ENCODE data around the gene SERPINB5. TPM values are rescaled to one million over a fixed set of nuclear protein-coding genes. Genes with fewer than 3 reads are reported as not detected.
A peak's percentile ranks its signal among the peaks of the same experiment; 100 is the strongest.

Gene SERPINB5
- total RNA-seq, 1 donor from 2014 or later = not detected

DNA sequence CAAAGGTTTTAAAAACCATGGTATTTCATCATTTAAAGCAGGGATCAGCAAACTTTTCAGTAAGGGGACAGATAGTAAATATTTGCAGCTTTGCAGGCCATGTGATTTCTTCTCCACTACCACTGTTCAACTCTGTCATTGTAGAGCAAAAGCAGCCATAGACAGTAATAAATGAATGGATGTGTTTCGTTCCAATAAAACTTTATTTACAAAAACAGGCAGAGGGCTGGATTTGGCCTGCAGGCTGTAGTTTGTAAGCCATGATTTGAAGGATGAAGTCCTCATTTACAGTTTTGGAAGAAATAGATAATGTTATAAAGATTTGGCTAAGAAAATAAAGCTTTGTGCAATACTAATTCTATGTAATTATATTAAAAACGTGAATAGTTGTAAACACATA is 67.3 kb downstream of the SERPINB5 start:
- no peak overlapping the region for H3K27ac ChIP-seq (ENCODE audit: low read depth, low read length)
- H3K27me3 ChIP-seq (ENCODE audit: control insufficient read depth in 3 of 3, insufficient read depth in 3 of 3, low read length in 3 of 3) = no peaks in the 10 kb centered on the region
- H3K9ac ChIP-seq (ENCODE audit: low read depth in 1 of 3, low read length in 3 of 3) = no peak overlapping the region
- no peaks in the 10 kb centered on the region for H3K9me3 ChIP-seq (ENCODE audit: control insufficient read depth in 3 of 3, low read length in 3 of 3)
- H3K4me1 ChIP-seq (ENCODE audit: control insufficient read depth in 3 of 3, insufficient read depth in 3 of 3, low read length in 3 of 3) = no peaks in the 10 kb centered on the region
- H3K4me3 ChIP-seq (ENCODE audit: low read length in 3 of 3) = no peak overlapping the region
- no peaks in the 10 kb centered on the region for H3K36me3 ChIP-seq (ENCODE audit: control insufficient read depth in 3 of 3, insufficient read depth in 3 of 3, low read length in 3 of 3)

DNA sequence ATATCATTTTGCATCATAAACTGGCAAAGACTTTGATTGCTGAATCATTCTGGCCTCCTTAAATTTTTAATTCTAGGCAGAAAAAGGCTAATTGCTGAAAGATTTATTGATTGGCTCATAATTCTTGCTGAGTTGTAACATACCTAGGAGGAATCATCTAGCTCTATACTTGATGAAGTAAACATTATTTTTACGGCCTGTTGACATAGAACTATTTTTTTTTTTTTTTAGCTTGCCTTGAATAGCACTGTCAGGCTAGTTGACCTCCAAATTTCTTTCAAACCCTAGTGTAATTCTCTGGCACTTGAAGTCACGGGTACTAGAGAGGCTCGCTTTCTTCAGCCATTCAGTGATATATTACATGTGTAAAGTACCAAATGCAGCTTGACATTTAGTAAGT is 68.2 kb downstream of the SERPINB5 start:
- Histone ChIP-seq H3K27ac (ENCODE audit: low read depth, low read length) (no peak overlapping the region), H3K4me1 (ENCODE audit: control insufficient read depth in 3 of 3, insufficient read depth in 3 of 3, low read length in 3 of 3) (no peaks in the 10 kb centered on the region), H3K9ac (ENCODE audit: low read depth in 1 of 3, low read length in 3 of 3) (no peak overlapping the region), H3K9me3 (ENCODE audit: control insufficient read depth in 3 of 3, low read length in 3 of 3) (no peaks in the 10 kb centered on the region), H3K36me3 (ENCODE audit: control insufficient read depth in 3 of 3, insufficient read depth in 3 of 3, low read length in 3 of 3) (no peaks in the 10 kb centered on the region), H3K27me3 (ENCODE audit: control insufficient read depth in 3 of 3, insufficient read depth in 3 of 3, low read length in 3 of 3) (no peaks in the 10 kb centered on the region), H3K4me3 (ENCODE audit: low read length in 3 of 3) (no peak overlapping the region)

DNA sequence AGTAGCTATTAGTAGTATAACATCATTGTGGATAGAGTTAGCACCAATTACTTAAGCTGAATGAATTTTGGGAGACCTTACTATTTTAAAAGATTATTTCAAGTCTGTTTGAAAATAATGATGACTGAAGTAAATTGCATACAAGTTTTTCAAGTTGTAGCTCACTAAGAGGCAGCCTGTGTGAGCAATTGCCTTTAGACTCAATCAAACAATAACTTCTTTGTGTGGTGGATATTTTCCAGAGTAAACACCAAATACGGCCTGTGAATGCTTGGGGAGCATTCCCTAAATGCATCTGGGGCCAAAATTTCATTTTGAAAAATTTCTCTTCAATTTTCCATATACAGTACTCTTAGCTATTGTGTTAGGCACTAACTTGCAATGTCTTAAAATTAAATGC is 73.3 kb downstream of the SERPINB5 start:
- H3K9me3 ChIP-seq (ENCODE audit: control insufficient read depth in 3 of 3, low read length in 3 of 3) = no peaks in the 10 kb centered on the region
- peaks cover 0 to 15% (median 3%) of the 10 kb centered on the region in 3 donors for H3K4me1 ChIP-seq (ENCODE audit: control insufficient read depth in 3 of 3, insufficient read depth in 3 of 3, low read length in 3 of 3)

DNA sequence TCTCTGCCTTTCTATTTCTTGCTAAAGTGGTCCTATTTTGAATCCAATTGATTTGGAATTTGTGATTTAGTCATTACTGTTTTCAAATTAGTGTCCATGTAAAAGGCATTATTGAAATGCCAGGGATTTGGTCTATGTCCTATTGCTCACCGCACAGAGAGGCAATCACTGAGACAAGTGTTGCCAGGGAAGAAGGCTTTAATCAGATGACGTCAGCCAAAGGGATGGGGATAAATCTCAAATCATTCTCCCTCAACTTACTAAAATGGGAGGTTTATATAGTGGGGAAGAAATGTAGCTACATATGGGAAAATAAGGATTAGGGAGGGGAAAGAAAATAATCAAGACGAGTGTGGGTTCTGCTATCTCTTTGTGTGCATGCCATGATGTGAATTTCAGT is 75.0 kb downstream of the SERPINB5 start:
- H3K9ac ChIP-seq (ENCODE audit: low read depth in 1 of 3, low read length in 3 of 3) = no peak overlapping the region
- H3K4me1 ChIP-seq (ENCODE audit: control insufficient read depth in 3 of 3, insufficient read depth in 3 of 3, low read length in 3 of 3) = peaks cover 0 to 15% (median 3%) of the 10 kb centered on the region in 3 donors
- no peaks in the 10 kb centered on the region for H3K9me3 ChIP-seq (ENCODE audit: control insufficient read depth in 3 of 3, low read length in 3 of 3)
- H3K36me3 ChIP-seq (ENCODE audit: control insufficient read depth in 3 of 3, insufficient read depth in 3 of 3, low read length in 3 of 3) = no peaks in the 10 kb centered on the region
- no peaks in the 10 kb centered on the region for H3K27me3 ChIP-seq (ENCODE audit: control insufficient read depth in 3 of 3, insufficient read depth in 3 of 3, low read length in 3 of 3)
- H3K27ac ChIP-seq (ENCODE audit: low read depth, low read length) = no peak overlapping the region
- no peak overlapping the region for H3K4me3 ChIP-seq (ENCODE audit: low read length in 3 of 3)

More for the DNA sequence above, 73.3 kb downstream of the SERPINB5 start:
- Histone ChIP-seq H3K27me3 (ENCODE audit: control insufficient read depth in 3 of 3, insufficient read depth in 3 of 3, low read length in 3 of 3) (no peaks in the 10 kb centered on the region), H3K4me3 (ENCODE audit: low read length in 3 of 3) (no peak overlapping the region), H3K36me3 (ENCODE audit: control insufficient read depth in 3 of 3, insufficient read depth in 3 of 3, low read length in 3 of 3) (no peaks in the 10 kb centered on the region), H3K9ac (ENCODE audit: low read depth in 1 of 3, low read length in 3 of 3) (no peak overlapping the region), H3K27ac (ENCODE audit: low read depth, low read length) (no peak overlapping the region)

DNA sequence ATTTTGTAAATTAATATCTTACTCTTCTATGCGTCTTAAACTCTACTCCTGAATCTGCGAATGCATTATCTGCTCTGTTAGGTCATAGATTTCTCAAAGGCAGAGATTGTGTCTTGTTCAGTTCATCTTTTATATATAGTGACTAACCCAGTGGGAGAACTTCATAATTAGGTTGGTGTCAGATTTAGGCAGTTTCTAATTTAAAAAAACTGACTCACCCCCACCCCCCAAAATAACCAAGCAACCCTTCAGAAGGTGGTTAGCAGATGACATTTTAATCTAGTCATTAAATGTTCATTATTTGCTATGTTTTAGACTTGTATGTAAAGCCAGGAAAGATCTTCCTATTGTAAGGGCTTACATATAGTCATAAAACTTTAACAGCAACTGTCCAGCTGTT is 75.8 kb downstream of the SERPINB5 start:
- H3K9me3 ChIP-seq (ENCODE audit: control insufficient read depth in 3 of 3, low read length in 3 of 3) = no peaks in the 10 kb centered on the region
- no peaks in the 10 kb centered on the region for H3K36me3 ChIP-seq (ENCODE audit: control insufficient read depth in 3 of 3, insufficient read depth in 3 of 3, low read length in 3 of 3)
- peaks cover 0 to 15% (median 3%) of the 10 kb centered on the region in 3 donors for H3K4me1 ChIP-seq (ENCODE audit: control insufficient read depth in 3 of 3, insufficient read depth in 3 of 3, low read length in 3 of 3)
- no peak overlapping the region for H3K9ac ChIP-seq (ENCODE audit: low read depth in 1 of 3, low read length in 3 of 3)
- no peaks in the 10 kb centered on the region for H3K27me3 ChIP-seq (ENCODE audit: control insufficient read depth in 3 of 3, insufficient read depth in 3 of 3, low read length in 3 of 3)
- peak overlapping the region in 1 of 3 donors; percentile 33 for H3K4me3 ChIP-seq (ENCODE audit: low read length in 3 of 3)
- H3K27ac ChIP-seq (ENCODE audit: low read depth, low read length) = no peak overlapping the region

DNA sequence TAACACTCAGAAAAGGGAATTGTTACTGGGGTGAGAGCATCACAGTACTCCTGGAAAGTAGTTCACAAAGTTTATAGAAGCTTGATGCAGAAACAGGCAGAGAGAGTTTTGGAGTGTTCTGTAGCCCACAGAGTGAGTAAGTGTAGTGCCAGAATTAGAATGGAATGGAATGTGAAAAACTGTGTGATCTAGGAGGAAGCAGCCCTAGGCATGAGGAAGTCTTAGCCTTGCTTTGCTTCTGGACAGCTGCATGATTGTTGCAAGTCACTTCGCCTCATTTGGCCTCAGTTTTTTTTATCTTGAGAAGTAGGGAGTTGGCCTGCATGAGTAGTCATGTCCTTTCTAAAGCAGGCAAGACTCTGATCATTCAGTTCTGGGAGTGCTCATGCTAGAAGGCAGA is 76.3 kb downstream of the SERPINB5 start:
- Histone ChIP-seq H3K36me3 (ENCODE audit: control insufficient read depth in 3 of 3, insufficient read depth in 3 of 3, low read length in 3 of 3) (no peaks in the 10 kb centered on the region), H3K9ac (ENCODE audit: low read depth in 1 of 3, low read length in 3 of 3) (no peak overlapping the region), H3K27ac (ENCODE audit: low read depth, low read length) (no peak overlapping the region), H3K27me3 (ENCODE audit: control insufficient read depth in 3 of 3, insufficient read depth in 3 of 3, low read length in 3 of 3) (no peaks in the 10 kb centered on the region), H3K4me3 (ENCODE audit: low read length in 3 of 3) (peak overlapping the region in 1 of 3 donors; percentile 33), H3K9me3 (ENCODE audit: control insufficient read depth in 3 of 3, low read length in 3 of 3) (no peaks in the 10 kb centered on the region), H3K4me1 (ENCODE audit: control insufficient read depth in 3 of 3, insufficient read depth in 3 of 3, low read length in 3 of 3) (peaks cover 0 to 15% (median 3%) of the 10 kb centered on the region in 3 donors)

Other genes with a start within 250 kb of the SERPINB5 start
- gene BCL2, start 157.2 kb upstream of the SERPINB5 start, total RNA-seq = 39.1 TPM
- 12.5 TPM for gene KDSR, start 109.8 kb upstream of the SERPINB5 start, total RNA-seq
- 28.2 TPM for gene VPS4B, start 54.5 kb upstream of the SERPINB5 start, total RNA-seq
- not detected for gene SERPINB12, start 65.4 kb downstream of the SERPINB5 start, total RNA-seq
- gene SERPINB13, start 110.4 kb downstream of the SERPINB5 start, total RNA-seq = not detected
- not detected for gene SERPINB4, start 167.3 kb downstream of the SERPINB5 start, total RNA-seq
- gene SERPINB3, start 184.9 kb downstream of the SERPINB5 start, total RNA-seq = not detected
- not detected for gene SERPINB11, start 226.0 kb downstream of the SERPINB5 start, total RNA-seq